Kidney (tissue), 14 donors: ENCODE data around the gene KCNK1. TPM values are rescaled to one million over a fixed set of nuclear protein-coding genes. Genes with fewer than 3 reads are reported as not detected.
"Not testable (repeated sequence)": the region's sequence is repeated elsewhere in the genome, so short reads cannot be mapped to it uniquely, and the experiment has no call there.

ENCODE experiments used
- DNase-seq, 5 donors: peaks; one replicate each; pipeline ENCODE4 v3.0.0-alpha.2; 2013 to 2020
- FAIRE-seq: peaks from 2 replicates; lab custom pipeline; 2012; peaks lifted over from hg19 to GRCh38; lab: Jason Lieb, UNC
- H3K27ac ChIP-seq, 2 donors: one replicate each; pipeline ENCODE4 v1.7.0; 2013; ENCODE audit warnings: low read depth in 2 of 2, low read length in 2 of 2, inconsistent platforms in 1 of 2
- H3K27me3 ChIP-seq: one replicate; pipeline ENCODE4 v1.7.1; 2013; ENCODE audit warnings: low read length, inconsistent platforms; ENCODE audit not compliant: control insufficient read depth, insufficient read depth
- H3K36me3 ChIP-seq, 3 donors: one replicate each; pipeline versions ENCODE4 v1.7.0 to v1.7.1; 2013; ENCODE audit warnings: low read length in 3 of 3, control low read depth in 1 of 3, inconsistent platforms in 1 of 3; ENCODE audit not compliant: insufficient read depth in 3 of 3, control insufficient read depth in 2 of 3
- H3K4me1 ChIP-seq, 3 donors: one replicate each; pipeline versions ENCODE4 v1.7.0 to v1.7.1; 2013; ENCODE audit warnings: low read length in 3 of 3, inconsistent platforms in 1 of 3, low read depth in 1 of 3; ENCODE audit not compliant: control insufficient read depth in 2 of 3, insufficient read depth in 2 of 3
- H3K4me3 ChIP-seq, 3 donors: one replicate each; pipeline versions ENCODE4 v1.7.0 to v1.8.1; 2013; ENCODE audit warnings: low read length in 3 of 3, control low read depth in 1 of 3, inconsistent platforms in 1 of 3
- H3K9ac ChIP-seq, 3 donors: one replicate each; pipeline versions ENCODE4 v1.7.0 to v1.7.1; 2013; ENCODE audit warnings: low read length in 3 of 3, control low read depth in 1 of 3, inconsistent platforms in 1 of 3
- H3K9me3 ChIP-seq, 3 donors: one replicate each; pipeline versions ENCODE4 v1.7.0 to v1.7.1; 2013; ENCODE audit warnings: low read length in 3 of 3, control low read depth in 1 of 3, inconsistent platforms in 1 of 3; ENCODE audit not compliant: control insufficient read depth in 2 of 3, insufficient read depth in 1 of 3
- CTCF ChIP-seq: IDR thresholded peaks from 3 replicates; pipeline ENCODE4 v1.5.1; 2012; ENCODE audit warnings: mild to moderate bottlenecking, moderate library complexity, borderline replicate concordance; ENCODE audit not compliant: insufficient read depth; ENCODE audit errors: extremely low read depth
- intact Hi-C: fragments of 100-400 bp; cut with DNase I; formaldehyde crosslinking; loops from one replicate; pipeline ENCODE4 v1.11.1; 2022
- polyA plus RNA-seq: library from polyadenylated mRNA; stranded (reverse); fragments of 350-450 nt; fragmentation: Illumina TruSeq; extraction: RNeasy Lipid Tissue Mini Kit (QIAGEN cat#74804); gene quantifications from one replicate; pipeline ENCODE4 v1.2.3, GENCODE V29; 2014; ENCODE audit warnings: low read depth, low replicate concordance; ENCODE audit not compliant: insufficient read depth
- total RNA-seq: library from RNA; stranded (reverse); fragmentation: NEBNext Ultra II Directional; extraction: Animal tissue kit (Norgen Biotek cat#: 25700); gene quantifications from one replicate; pipeline ENCODE4 v1.2.1, GENCODE V29; 2021
- donor health status: control.
- donor health status: control.
- donor health status: control.
- donor health status: control.
- donor health status: control.
- donor health status: DM: yes; HTN: yes; CAD: no.
- donor health status: Normal renal cell carcinoma (clear cell type).

KCNK1 gene
- total and polyA plus RNA-seq, 2 donors from 2014 or later, result 10.0 to 10.7 TPM

DNA sequence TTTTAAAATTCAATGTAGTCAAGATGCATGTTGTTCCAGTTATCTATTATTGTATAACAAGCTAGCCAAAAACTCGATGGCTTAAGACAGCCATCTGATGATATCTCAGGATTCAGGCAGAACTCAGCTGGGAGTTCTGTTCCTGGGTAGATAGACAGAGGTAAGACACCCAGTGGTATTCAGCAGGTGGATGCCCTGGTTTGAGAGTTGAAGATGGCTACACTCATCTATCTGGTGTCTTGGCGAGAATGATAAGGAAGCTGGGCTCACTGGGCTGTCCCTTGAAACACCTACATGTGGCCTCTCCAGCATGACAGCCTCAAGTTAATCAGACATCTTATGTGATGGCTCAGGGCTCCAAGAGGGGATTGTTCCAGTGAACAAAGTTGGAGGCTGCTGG, 3.3 kb upstream of the KCNK1 start:
- no peak for TF ChIP-seq CTCF
- H3K9me3 ChIP-seq, result no peaks in the 10 kb centered on the region
- intact Hi-C loops, result no loop called here
- H3K27me3 ChIP-seq, result no peaks in the 10 kb centered on the region
- H3K27ac ChIP-seq, result no peak overlapping the region
- DNase-seq, result no peak
- H3K36me3 ChIP-seq, result no peaks in the 10 kb centered on the region
- no peak overlapping the region for H3K9ac ChIP-seq
- no peak for FAIRE-seq
- H3K4me1 ChIP-seq, result peaks cover 0 to 2% (median 0%) of the 10 kb centered on the region in 3 donors
- no peak overlapping the region for H3K4me3 ChIP-seq

DNA sequence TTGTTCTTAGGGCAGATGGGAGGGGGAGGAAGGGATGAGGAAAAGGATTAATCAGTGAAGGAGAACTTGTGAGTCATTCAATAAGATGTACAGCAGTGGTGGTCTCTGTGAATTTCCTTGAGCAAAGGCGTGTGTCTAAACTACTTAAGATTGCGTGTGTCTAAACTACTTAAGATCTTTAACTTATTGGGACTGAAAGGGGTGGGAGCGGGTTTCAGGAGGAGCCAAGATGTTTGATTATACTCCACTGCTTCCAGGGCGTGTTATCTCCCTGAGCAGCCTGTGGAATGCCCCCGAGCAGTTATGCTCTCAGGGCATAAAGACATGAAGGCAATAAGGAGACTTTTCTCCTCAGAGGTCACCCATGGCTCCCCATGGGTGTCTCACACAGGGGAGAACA, 2.5 kb upstream of the KCNK1 start:
- H3K4me3 ChIP-seq, FAIRE-seq, DNase-seq, H3K4me1 ChIP-seq, H3K27ac ChIP-seq, H3K36me3 ChIP-seq, intact Hi-C loops, H3K9me3 ChIP-seq, H3K9ac ChIP-seq, H3K27me3 ChIP-seq: not testable (repeated sequence)

- H3K27ac ChIP-seq, result peak overlapping the region; percentile 9 to 81
- DNase-seq (peak; percentile 68 to 82 (median 75)), FAIRE-seq (no peak)
- TF ChIP-seq CTCF, result no peak
- H3K27me3 ChIP-seq, result no peaks in the 10 kb centered on the region
- H3K9me3 ChIP-seq, result no peaks in the 10 kb centered on the region
- intact Hi-C loops, result no loop called here
- H3K4me1 ChIP-seq, result peaks cover 0 to 2% (median 0%) of the 10 kb centered on the region in 3 donors
- H3K4me3 ChIP-seq, result peak overlapping the region; percentile 63 to 85 (median 81)
- H3K36me3 ChIP-seq, result no peaks in the 10 kb centered on the region
- peak overlapping the region in 2 of 3 donors; percentile 65 to 87 for H3K9ac ChIP-seq
These were observed 352 bp downstream of the KCNK1 start for GRCh38 chr1:233614173-233614742.

DNA sequence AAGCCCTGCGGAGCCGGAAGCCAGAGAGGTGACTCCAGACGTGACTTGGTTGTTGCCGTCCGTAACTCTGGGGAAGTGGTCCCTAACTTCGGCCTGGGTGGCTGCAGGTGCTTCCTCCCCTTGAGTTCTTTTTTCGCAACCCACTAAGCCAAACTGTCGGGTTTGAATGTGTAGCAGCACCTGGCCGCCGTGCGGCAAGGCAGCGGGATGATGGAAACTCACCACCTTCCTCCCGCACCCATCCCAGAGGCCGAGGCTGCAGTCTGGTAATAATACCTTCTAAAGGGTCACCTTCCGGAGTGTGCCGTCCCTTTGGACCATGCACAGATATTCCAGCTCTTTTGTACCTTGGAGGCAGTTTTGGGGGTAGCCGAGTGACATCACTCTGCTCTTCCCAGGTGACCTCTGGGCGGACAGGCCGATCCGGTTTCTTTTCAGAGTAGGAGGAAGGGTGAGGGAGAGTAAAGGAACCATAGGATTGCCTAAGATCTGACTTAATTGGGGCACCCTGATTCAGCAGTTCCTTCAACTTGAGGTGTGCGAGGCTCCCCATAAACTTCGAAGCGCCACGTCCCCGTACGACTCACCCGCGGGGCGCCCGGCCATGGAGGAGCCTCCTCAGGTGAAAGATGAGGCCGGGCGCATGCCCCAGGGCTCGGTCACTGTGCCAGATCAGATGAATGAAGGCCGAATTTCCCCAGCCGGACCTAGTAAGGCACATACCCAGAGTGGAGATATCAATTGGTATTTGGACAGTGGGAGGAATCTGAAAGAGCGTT, 1.0 kb downstream of the KCNK1 start:
- Histone ChIP-seq H3K27ac (peak overlapping the region in 1 of 2 donors; percentile 14), H3K36me3 (no peaks in the 10 kb centered on the region), H3K27me3 (no peaks in the 10 kb centered on the region), H3K9ac (peak overlapping the region; percentile 7 to 67 (median 56)), H3K9me3 (no peaks in the 10 kb centered on the region), H3K4me3 (peak overlapping the region; percentile 53 to 85 (median 81)), H3K4me1 (peaks cover 0 to 2% (median 0%) of the 10 kb centered on the region in 3 donors)
- intact Hi-C loops, result no loop called here
- FAIRE-seq, result no peak
- no peak for TF ChIP-seq CTCF
- peak in 3 of 5 donors; percentile 27 to 71 (median 46) for DNase-seq
